COLO829 (cell line): ENCODE measurements around the gene PLPPR2.
"Not testable (repeated sequence)": the region's sequence is repeated elsewhere in the genome, so short reads cannot be mapped to it uniquely, and the experiment has no call there.

Experiments used
- DNase-seq: peaks from one replicate; pipeline ENCODE4 v3.0.0; 2012; ENCODE audit warnings: low spot score

Gene PLPPR2

DNA sequence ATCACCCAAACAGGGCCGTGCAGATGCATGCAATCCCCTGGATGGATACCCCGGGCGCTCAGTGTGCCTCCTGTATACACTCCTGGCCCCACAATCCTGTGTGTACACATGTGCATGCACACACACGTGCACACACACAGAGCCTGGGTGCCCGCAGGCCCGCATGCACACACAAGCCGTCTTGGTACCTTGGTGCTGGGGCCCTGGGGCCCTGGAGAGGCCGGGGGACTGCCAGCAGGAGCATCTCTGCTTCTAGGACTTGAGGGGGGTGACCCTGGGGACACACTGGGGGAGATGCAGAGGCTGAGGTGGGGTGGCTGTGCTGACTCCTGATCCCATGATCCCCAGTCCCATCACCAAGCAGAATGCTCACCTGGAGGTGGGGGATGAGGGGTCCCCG is 44.4 kb downstream of the PLPPR2 start:
- DNase-seq, result no peak

- DNase-seq, result no peak
Measured at GRCh38 chr19:11400798-11401197, 45.6 kb downstream of the PLPPR2 start.

DNA sequence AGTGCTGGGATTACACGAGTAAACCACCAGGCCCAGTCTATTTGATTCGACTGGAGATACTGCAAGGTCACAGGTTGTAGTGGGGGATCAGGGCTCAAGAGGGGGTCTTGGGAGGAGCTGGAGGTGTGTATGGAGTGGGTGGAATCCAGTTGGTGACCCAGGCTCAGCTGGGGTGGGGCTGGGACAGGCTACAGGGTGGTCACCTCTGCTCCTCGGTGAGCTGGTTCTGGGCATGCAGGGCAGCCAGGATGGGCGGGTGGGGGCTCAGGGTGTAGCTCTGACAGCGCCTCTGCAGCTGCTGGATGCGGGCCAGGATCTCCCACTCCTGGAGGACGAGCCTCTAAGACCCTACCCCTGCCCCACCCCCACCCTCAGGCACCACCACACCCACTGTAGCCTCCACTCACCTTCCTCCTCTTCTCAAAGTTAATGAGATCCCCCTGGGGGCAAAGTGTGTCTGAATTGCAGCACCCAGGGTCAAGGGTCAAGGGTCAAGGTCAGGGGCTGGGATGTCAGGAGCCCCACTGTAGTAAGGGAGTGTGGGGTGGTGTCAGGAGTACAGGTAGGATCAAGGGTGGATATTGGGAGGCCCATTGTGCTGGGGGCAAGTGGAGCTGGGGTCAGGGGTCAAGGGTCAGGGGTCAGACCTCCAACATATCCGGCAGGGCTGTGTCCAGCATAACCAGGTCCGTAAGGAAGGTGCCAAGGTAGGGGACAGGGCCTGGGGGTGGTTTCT is 46.7 kb downstream of the PLPPR2 start:
- DNase-seq, result no peak

- no peak for DNase-seq
Measured at GRCh38 chr19:11404588-11405222, 49.5 kb downstream of the PLPPR2 start.

DNA sequence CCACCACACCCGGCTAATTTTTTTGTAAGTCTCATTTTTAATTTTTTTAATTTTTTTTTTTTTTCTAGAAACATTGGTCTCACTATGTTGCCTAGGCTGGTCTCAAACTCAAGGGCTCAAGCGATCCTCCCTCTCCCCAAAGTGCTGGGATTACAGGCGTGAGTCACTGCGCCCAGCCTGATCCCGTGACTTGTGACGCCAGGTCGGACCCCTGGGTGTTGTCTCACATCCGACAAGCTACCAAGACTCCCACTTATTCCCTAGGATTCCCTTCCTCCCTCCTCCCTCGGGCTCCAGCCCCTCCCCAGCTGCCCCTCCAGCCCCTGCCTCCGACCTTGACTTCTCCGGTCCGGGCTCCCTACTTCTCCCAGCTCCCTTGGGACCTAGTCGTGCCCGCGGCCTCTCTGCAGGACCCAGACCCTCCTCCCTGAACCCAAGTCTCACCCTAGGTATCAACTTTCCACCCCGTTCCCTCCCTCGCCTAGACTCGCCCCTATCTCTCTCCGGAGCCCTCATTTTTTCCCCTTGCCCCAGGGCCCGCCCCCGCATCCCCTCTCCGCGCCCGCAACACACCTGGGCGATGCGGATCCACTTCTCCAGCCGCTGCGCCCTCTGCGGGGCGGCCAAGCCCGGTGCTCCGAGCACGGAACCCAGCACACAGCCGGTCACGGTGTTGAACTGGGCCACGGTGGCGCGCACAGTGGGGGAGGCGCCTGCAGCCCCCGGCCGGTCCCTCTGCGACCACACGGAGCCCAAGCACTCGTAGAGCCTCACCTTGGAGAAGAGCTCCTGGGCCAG is 50.8 kb downstream of the PLPPR2 start:
- no peak for DNase-seq

GRCh38 chr19:11406703-11407236 is 51.5 kb downstream of the PLPPR2 start:
- not testable (repeated sequence) for DNase-seq

GRCh38 chr19:11408591-11408990 is 53.4 kb downstream of the PLPPR2 start:
- no peak for DNase-seq

DNA sequence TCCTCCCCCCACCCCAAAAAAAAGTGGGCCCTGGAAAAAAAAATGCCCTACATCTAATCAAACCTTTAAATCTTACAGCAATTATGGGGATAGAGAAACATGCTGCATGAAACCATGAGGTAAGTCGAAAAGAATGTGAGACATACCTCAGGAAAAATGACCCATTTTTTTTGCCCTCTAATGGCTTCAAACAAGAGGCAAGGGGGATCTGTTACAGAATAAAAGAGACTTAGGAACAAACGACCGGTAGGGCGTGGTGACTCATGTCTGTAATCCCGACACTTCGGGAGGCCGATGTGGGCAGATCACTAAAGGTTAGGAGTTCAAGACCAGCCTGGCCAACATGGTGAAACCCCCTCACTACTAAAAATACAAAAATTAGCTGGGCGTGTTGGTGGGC is 55.5 kb downstream of the PLPPR2 start:
- no peak for DNase-seq

DNA sequence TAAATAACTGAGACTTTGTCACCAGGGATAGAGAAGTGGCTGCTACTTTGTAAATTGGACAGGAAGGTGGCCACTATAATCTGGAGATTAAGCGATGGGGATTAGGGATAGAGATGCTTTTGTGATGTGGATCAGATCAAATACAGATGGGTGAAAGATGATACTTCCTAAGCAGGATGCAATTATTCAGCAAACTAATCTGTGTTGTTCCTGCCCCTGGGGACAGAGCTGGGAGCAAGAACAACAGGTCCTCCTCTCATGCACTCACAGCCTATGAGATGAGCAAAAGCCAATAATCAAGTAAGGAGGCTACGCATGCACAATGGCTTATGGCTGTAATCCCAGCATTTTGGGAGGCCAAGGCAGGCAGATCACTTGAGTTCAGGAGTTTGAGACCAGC is 59.3 kb downstream of the PLPPR2 start:
- DNase-seq, result no peak
